Right atrium auricular region (tissue), 2 donors: ENCODE data around the gene TVP23C. TPM values are rescaled to one million over a fixed set of nuclear protein-coding genes. Genes with fewer than 3 reads are reported as not detected.
A peak's percentile ranks its signal among the peaks of the same experiment; 100 is the strongest.

Experiments used
- DNase-seq: peaks from one replicate; pipeline ENCODE4 v3.0.0-alpha.2; 2019; ENCODE audit warnings: low spot score
- H3K27ac ChIP-seq, 2 donors: fragments of 200-600 bp; sonication (generic); 1 replicate in 1 of 2; 2 replicates in 1 of 2; pipeline ENCODE4 v1.5.1; 2016 to 2019
- H3K27me3 ChIP-seq, 2 donors: fragments of 200-600 bp; sonication (generic); one replicate each; pipeline versions ENCODE4 v1.5.1 to v1.6.0; 2017 to 2019
- H3K36me3 ChIP-seq: fragments of 200-600 bp; sonication (generic); one replicate; pipeline ENCODE4 v1.5.1; 2016
- H3K4me1 ChIP-seq, 2 donors: fragments of 200-600 bp; sonication (generic); one replicate each; pipeline versions ENCODE4 v1.5.1 to v1.6.0; 2017 to 2019
- H3K4me3 ChIP-seq, 2 donors: fragments of 200-600 bp; sonication (generic); 1 replicate in 1 of 2; 2 replicates in 1 of 2; pipeline ENCODE4 v1.5.1; 2017 to 2019; ENCODE audit warnings: mild to moderate bottlenecking in 1 of 2, moderate library complexity in 1 of 2
- H3K9me3 ChIP-seq, 2 donors: fragments of 200-600 bp; sonication (generic); one replicate each; pipeline ENCODE4 v1.5.1; 2019
- CTCF ChIP-seq, 2 donors: fragments of 200-600 bp; sonication (generic); IDR thresholded peaks; one replicate each; pipeline ENCODE4 v1.5.1; 2019; ENCODE audit warnings: antibody characterized with exemption in 2 of 2
- total RNA-seq, 2 donors: library from RNA; depleted of rRNA; stranded (reverse); fragments of >200 nt; gene quantifications; one replicate each; pipeline ENCODE4 v1.1.0, GENCODE V29; 2016

Gene TVP23C
- total RNA-seq, 2 donors from 2014 or later: 3.3 to 5.3 TPM

GRCh38 chr17:15490634-15491261 is 72.5 kb downstream of the TVP23C start:
- Histone ChIP-seq H3K27ac (peak overlapping the region; percentile 60 to 83), H3K4me1 (peaks cover 0 to 13% of the 10 kb centered on the region in 2 donors), H3K9me3 (no peaks in the 10 kb centered on the region), H3K27me3 (no peaks in the 10 kb centered on the region), H3K36me3 (no peaks in the 10 kb centered on the region), H3K4me3 (no peak overlapping the region)
- DNase-seq: peak; percentile 93
- no peak for TF ChIP-seq CTCF (IDR thresholded peaks at IDR 0.05)

- no peak for TF ChIP-seq CTCF (IDR thresholded peaks at IDR 0.05)
- no peak overlapping the region for H3K4me3 ChIP-seq
- no peak overlapping the region for H3K27ac ChIP-seq
- H3K9me3 ChIP-seq: no peaks in the 10 kb centered on the region
- H3K27me3 ChIP-seq: no peaks in the 10 kb centered on the region
- DNase-seq: no peak
- no peaks in the 10 kb centered on the region for H3K36me3 ChIP-seq
- H3K4me1 ChIP-seq: peaks cover 0 to 10% of the 10 kb centered on the region in 2 donors
Measured at GRCh38 chr17:15488557-15488956, 74.7 kb downstream of the TVP23C start.

- H3K27ac ChIP-seq: no peak overlapping the region
- TF ChIP-seq CTCF (IDR thresholded peaks at IDR 0.05): no peak
- peaks cover 0 to 4% of the 10 kb centered on the region in 2 donors for H3K4me1 ChIP-seq
- DNase-seq: no peak
- H3K9me3 ChIP-seq: no peaks in the 10 kb centered on the region
- H3K36me3 ChIP-seq: no peaks in the 10 kb centered on the region
- H3K4me3 ChIP-seq: no peak overlapping the region
- no peaks in the 10 kb centered on the region for H3K27me3 ChIP-seq
Measured at GRCh38 chr17:15485045-15485444, 78.2 kb downstream of the TVP23C start.

- no peak for TF ChIP-seq CTCF (IDR thresholded peaks at IDR 0.05)
- peaks cover 0 to 14% of the 10 kb centered on the region in 2 donors for H3K4me1 ChIP-seq
- no peak overlapping the region for H3K27ac ChIP-seq
- no peaks in the 10 kb centered on the region for H3K27me3 ChIP-seq
- no peaks in the 10 kb centered on the region for H3K9me3 ChIP-seq
- DNase-seq: no peak
- no peaks in the 10 kb centered on the region for H3K36me3 ChIP-seq
- no peak overlapping the region for H3K4me3 ChIP-seq
Measured at GRCh38 chr17:15483431-15483830, 79.9 kb downstream of the TVP23C start.

GRCh38 chr17:15482476-15482875 is 80.8 kb downstream of the TVP23C start:
- DNase-seq: no peak
- no peaks in the 10 kb centered on the region for H3K36me3 ChIP-seq
- H3K27me3 ChIP-seq: no peaks in the 10 kb centered on the region
- peaks cover 0 to 14% of the 10 kb centered on the region in 2 donors for H3K4me1 ChIP-seq
- no peak for TF ChIP-seq CTCF (IDR thresholded peaks at IDR 0.05)
- no peak overlapping the region for H3K4me3 ChIP-seq
- no peaks in the 10 kb centered on the region for H3K9me3 ChIP-seq
- H3K27ac ChIP-seq: no peak overlapping the region

- Histone ChIP-seq H3K4me1 (peaks cover 0 to 14% of the 10 kb centered on the region in 2 donors), H3K27me3 (no peaks in the 10 kb centered on the region), H3K36me3 (no peaks in the 10 kb centered on the region), H3K4me3 (no peak overlapping the region), H3K27ac (no peak overlapping the region), H3K9me3 (no peaks in the 10 kb centered on the region)
- no peak for DNase-seq
- TF ChIP-seq CTCF (IDR thresholded peaks at IDR 0.05): no peak
Measured at GRCh38 chr17:15481481-15481880, 81.8 kb downstream of the TVP23C start.
